Activated CD8-positive, alpha-beta memory T cell treated with anti-CD3 and anti-CD28 coated beads for 24 hours (primary cell): Measurements from ENCODE around the gene GAA.
"Not testable (repeated sequence)": the region's sequence is repeated elsewhere in the genome, so short reads cannot be mapped to it uniquely, and the experiment has no call there.

Experiments used
- DNase-seq: peaks from one replicate; pipeline ENCODE4 v3.0.0-alpha.2; 2020

The GAA gene

DNA sequence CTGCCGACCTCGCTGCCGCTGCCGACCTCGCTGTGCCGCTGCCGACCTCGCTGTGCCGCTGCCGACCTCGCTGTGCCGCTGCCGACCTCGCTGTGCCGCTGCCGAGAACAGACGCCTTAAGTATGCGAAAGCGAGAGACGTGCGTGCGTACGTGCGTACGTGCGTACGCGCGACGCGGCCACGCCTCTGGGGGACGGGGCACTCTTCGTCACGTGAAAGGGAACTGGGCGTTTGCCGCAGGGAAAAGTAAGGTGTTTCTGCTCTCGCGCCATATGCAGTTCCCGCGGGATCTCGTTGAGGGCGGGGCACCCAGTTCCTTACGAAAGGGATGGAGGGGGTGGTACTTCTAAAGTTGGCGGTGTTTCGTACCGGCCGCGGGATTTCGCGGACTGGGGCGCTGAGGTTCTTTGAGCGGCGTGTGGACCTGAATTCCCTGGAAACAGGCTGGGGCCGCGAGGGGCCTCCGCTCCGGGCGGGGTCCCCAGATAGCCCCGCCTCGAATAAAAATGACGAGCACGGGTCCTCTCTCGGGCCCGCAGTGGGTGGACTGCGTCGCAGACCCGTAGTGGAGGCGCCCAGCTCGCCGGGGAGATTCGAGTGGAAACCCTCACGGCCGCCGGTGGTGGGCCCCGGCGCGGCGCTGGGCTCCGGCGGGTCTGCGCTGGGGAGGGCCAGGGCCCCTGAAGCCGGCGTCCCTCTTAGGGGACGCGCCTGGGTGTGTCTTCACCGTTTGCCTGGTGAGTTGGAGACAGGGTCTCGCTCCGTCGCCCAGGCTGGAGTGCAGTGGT lies 45.8 kb downstream of the GAA start, which contains the start of gene EIF4A3:
Gene EIF4A3, minus strand, starts transcription at position 94 of the 788 bp plus-strand sequence. CDS start 167 bp downstream, outside the sequence.
- DNase-seq: peak; percentile 97

DNA sequence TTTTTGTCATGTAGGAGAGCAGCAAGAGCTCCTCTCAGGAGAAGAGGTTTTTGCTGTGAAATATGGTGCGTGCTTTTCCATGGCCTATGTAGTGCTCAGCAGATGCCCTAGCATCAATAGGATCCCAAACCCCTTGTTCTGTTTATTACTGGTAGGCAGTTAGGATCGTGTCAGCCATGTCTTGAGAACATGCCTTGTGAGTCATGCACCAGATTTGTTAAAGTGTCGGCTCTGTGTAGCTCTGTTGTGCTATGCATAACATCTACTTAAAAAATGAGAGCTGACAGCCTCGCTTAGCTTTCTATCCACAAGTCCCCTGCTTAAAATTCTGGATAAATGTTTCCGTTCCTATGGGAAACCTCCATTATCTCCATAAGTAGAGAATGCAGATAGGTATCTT lies 50.0 kb downstream of the GAA start:
- DNase-seq: no peak

GRCh38 chr17:80152081-80152702 lies 50.8 kb downstream of the GAA start:
- DNase-seq: no peak

DNA sequence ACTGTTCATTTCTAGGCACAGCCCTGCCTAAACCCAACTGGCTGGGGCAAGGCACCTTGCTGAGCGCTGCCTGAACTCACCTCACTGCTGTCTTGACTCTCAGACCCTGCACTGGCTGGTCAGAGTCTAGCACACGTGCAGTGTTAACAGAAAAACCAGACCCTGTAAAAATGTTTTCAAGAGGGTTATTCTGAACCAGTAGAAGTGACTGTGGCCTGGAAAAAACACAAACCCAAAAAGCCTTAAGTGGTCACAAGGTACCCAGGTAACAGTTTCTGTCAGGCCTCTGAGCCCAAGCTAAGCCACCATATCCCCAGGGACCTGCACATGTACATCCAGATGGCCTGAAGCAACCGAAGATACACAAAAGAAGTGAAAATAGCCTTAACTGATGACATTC lies 51.6 kb downstream of the GAA start:
- no peak for DNase-seq

DNA sequence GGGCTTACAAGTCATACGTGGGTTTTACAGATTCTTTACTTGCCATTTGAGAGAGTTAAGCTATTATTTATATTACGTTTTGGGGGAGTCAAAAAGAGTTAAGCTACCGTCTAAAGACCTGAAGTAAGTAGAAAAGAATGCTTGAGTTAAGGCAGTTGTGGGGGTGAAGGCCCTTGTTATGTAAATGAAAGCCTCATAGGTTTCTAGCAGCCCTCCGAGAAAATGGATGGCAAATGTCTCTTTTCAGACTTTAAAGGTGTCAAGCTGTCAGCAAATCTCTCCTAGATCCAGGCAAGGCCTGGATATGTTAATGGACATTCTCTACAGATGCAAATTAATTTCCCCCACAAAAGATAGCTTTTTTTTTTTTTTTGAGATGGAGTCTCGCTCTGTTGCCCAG lies 52.8 kb downstream of the GAA start:
- no peak for DNase-seq

DNA sequence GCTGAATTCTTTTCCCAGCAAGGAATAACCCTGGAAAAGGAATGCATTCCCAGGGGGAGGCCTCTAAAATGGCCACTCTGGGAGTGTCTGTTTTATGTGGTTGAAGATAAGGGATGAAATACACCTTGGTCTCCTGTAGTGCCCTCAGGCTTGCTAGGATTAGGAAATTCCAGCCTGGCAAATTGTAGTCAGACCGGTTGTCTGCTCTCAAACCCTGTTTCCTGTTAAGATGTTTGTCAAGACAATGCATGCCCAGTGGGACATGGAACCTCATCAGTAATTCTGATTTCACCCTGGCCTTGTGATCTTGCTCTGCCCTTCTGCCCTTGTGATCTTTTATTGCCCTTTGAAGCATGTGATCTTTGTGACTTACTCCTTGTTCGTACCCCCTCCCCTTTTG lies 54.2 kb downstream of the GAA start:
- DNase-seq: not testable (repeated sequence)

- DNase-seq: no peak
Measured at GRCh38 chr17:80158846-80159245, 57.5 kb downstream of the GAA start.

DNA sequence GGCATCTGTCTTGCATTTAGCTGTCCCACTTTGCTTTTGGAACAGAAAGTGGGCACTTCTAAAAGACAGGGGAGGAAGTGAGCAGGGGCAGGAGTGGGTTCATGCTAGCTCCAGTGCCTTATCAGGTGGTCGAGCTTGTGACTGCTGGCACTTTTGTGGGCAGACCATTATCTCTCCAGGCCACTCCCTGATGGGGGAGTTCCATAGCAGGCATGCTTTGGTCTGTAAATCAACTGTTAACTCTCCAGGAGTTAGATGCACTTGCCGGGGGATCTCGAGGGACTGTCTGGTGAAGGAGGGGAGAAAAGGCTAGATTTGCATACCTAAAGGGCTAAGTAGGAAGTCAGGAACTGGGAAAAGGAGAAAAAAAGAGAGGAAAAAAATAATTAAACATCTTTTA lies 59.2 kb downstream of the GAA start:
- no peak for DNase-seq

DNA sequence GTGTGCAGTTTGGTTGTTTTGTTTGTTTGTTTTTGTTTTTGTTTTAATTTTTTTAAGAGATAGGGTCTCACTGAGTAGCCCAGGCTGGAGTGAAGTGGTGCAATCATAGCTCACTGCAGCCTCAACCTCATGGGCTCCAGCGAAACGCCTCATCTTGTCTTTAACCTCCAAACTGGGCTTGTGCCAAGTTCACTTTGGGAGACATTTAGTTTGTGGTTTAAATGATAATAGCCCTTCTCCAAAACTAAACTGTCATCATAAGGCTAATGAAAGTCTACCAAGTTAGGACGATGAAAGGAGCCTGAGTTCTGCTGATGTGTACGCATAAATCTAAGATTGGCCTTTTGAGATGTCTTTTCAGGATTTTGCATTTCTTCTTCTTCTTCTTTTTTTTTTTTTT lies 62.0 kb downstream of the GAA start:
- DNase-seq: no peak

DNA sequence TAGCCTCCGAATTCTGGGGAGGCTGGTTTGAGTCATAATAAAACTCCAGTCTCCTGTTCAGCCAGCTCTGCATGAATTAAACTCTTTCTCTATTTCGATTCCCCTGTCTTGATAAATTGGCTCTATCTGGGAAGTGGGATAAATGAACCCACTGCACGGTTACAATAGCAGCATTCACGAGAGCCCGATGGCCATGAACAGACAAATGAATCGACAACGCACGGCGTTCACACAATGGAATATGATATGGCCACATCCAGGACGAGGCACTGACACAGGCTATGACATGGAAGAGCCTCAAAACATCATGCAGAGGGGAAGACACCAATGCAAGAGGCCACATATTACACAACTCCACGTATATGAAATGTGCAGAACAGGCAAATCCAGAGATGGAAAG lies 62.8 kb downstream of the GAA start:
- DNase-seq: no peak

GRCh38 chr17:80166446-80166845 lies 65.1 kb downstream of the GAA start:
- DNase-seq: no peak

DNA sequence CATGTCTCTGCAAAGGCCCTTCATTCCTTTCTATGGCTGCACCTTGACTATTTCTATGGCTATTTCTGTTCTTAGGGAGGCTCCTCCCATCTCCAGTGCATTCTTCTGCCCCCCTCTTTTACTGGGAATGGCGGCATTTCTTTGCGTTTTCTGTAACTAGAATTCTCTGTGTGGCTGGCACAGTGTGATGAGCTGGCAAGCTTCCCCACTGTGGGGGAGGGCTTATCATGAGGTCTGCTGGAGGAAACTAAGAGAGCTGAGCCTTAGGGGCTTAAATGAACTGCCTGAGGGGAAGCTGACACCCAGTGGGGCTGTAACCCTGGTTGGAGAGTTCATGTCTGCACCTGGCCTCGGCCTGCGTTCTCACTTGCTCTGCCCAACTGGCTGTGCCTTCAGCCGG lies 67.0 kb downstream of the GAA start:
- no peak for DNase-seq

GRCh38 chr17:80169107-80169506 lies 67.7 kb downstream of the GAA start:
- no peak for DNase-seq
